Panc1 (cell line): ENCODE measurements around the gene GLS. TPM values are rescaled to one million over a fixed set of nuclear protein-coding genes. Genes with fewer than 3 reads are reported as not detected.

ENCODE experiments used
- ATAC-seq: fragments of 200-7000 bp; cut with Tn5 transposase; 2 replicates; pipeline ENCODE4 v1.9.1; 2020; ENCODE audit warnings: mild to moderate bottlenecking, moderate library complexity
- BruUV-seq: library from RNA; stranded (reverse); fragments of 400-500 nt; replicated peaks from 2 replicates; lab custom pipeline; 2021; lab: Mats Ljungman, UMichigan
- CTCF ChIA-PET: fragments of 300-600 bp; sonication (Branson Sonifier 250); formaldehyde crosslinking; loops from one replicate; lab custom pipeline; 2022; ENCODE audit warnings: antibody characterized with exemption; lab: Charles Lee
- POLR2A ChIA-PET: fragments of 300-600 bp; sonication (Branson Sonifier 250); formaldehyde crosslinking; loops from one replicate; lab custom pipeline; 2022; ENCODE audit warnings: antibody characterized with exemption; lab: Charles Lee
- DNase-seq: peaks from one replicate; pipeline ENCODE4 v3.0.0-alpha.2; 2010; ENCODE audit warnings: low read depth, low spot score
- H3K27ac ChIP-seq: 2 replicates; pipeline ENCODE4 v1.5.1; 2011; ENCODE audit warnings: mild to moderate bottlenecking, low read length, inconsistent platforms
- H3K27me3 ChIP-seq: fragments of 200-500 bp; sonication (Bioruptor generic); 2 replicates; pipeline ENCODE4 v1.6.0; 2014; ENCODE audit warnings: low read length, inconsistent platforms; ENCODE audit not compliant: control insufficient read depth, insufficient read depth
- H3K36me3 ChIP-seq: fragments of 200-500 bp; sonication (Bioruptor generic); 2 replicates; pipeline ENCODE4 v1.5.1; 2014; ENCODE audit warnings: inconsistent platforms, mild to moderate bottlenecking, low read length, moderate library complexity; ENCODE audit not compliant: control insufficient read depth, insufficient read depth
- H3K4me1 ChIP-seq: 2 replicates; pipeline ENCODE4 v1.5.1; 2011; ENCODE audit warnings: inconsistent platforms, mild to moderate bottlenecking, low read length, moderate library complexity; ENCODE audit not compliant: control insufficient read depth, insufficient read depth
- H3K4me3 ChIP-seq, 2 experiments: 2 replicates each; pipeline ENCODE4 v1.5.1; 2011 to 2012; ENCODE audit warnings: low read depth in 2 of 2, low read length in 2 of 2, mild to moderate bottlenecking in 2 of 2, inconsistent platforms in 1 of 2, moderate library complexity in 1 of 2
- H3K9me3 ChIP-seq: fragments of 200-500 bp; sonication (Bioruptor generic); 2 replicates; pipeline ENCODE4 v1.5.1; 2014; ENCODE audit warnings: low read depth, mild to moderate bottlenecking, inconsistent platforms, low read length, moderate library complexity; ENCODE audit not compliant: control insufficient read depth, insufficient read depth
- CTCF ChIP-seq: fragments of 450-650 bp; IDR thresholded peaks from 2 replicates; pipeline ENCODE4 v1.5.1; 2017; ENCODE audit warnings: mild to moderate bottlenecking
- POLR2AphosphoS5 ChIP-seq: IDR thresholded peaks from 2 replicates; pipeline ENCODE4 v1.6.1; 2012; ENCODE audit warnings: mild to moderate bottlenecking, low read depth, low read length, moderate library complexity
- REST ChIP-seq, 2 experiments: IDR thresholded peaks; 2 replicates each; pipeline ENCODE4 v1.6.1; 2011 to 2012; ENCODE audit warnings: low read depth in 2 of 2, control low read depth in 1 of 2, low read length in 1 of 2, mild to moderate bottlenecking in 1 of 2, moderate library complexity in 1 of 2; ENCODE audit not compliant: insufficient read depth in 1 of 2
- SIN3A ChIP-seq: IDR thresholded peaks from 2 replicates; pipeline ENCODE4 v1.6.1; 2012; ENCODE audit warnings: low read depth, mild to moderate bottlenecking, low read length, moderate library complexity, borderline replicate concordance; ENCODE audit not compliant: insufficient read depth
- TCF7L2 ChIP-seq: IDR thresholded peaks from 2 replicates; pipeline ENCODE4 v1.6.1; 2011; ENCODE audit warnings: mild to moderate bottlenecking, low read depth, low read length, inconsistent platforms
- in situ Hi-C: cut with HindIII; loops from 2 replicates; pipeline ENCODE4 v1.10.0; 2016; ENCODE audit warnings: low sequenced_read_pairs, low pct_unique_long_range_greater_than_20kb
- intact Hi-C: fragments of 100-400 bp; cut with micrococcal nuclease; formaldehyde crosslinking; loops from one replicate; pipeline ENCODE4 v1.10.0; 2022; ENCODE audit not compliant: unreplicated experiment
- total RNA-seq: library from RNA; stranded (reverse); gene quantifications from one replicate; pipeline ENCODE4 v1.2.1, GENCODE V29; 2021; ENCODE audit not compliant: unreplicated experiment

The GLS gene
- total RNA-seq, 1 experiment from 2014 or later = 93.9 TPM

- CTCF ChIA-PET = no interaction called here
- ATAC-seq (no peak), DNase-seq (no peak)
- intact Hi-C loops = no loop called here
- POLR2A ChIA-PET = no interaction called here
- Histone ChIP-seq H3K4me3 (no peak overlapping the region), H3K9me3 (no peaks in the 10 kb centered on the region), H3K27me3 (no peaks in the 10 kb centered on the region), H3K36me3 (peaks cover 2% of the 10 kb centered on the region; the same call in 1 of the 2 replicates), H3K27ac (no peak overlapping the region), H3K4me1 (no peaks in the 10 kb centered on the region)
- in situ Hi-C loops = no loop called here
- BruUV-seq = no TSS peak
- TF ChIP-seq POLR2AphosphoS5 = no peak
- no peak for TF ChIP-seq SIN3A
- TF ChIP-seq TCF7L2 = no peak
- TF ChIP-seq REST (IDR thresholded peaks at IDR 0.05; ENCODE audit: insufficient read depth in 1 of 2, low read depth in 2 of 2, low read length in 1 of 2) = no peak
- no peak for TF ChIP-seq CTCF
Measured at GRCh38 chr2:190938771-190939335, 58.2 kb downstream of the GLS start.

GRCh38 chr2:190940454-190940853 lies 59.8 kb downstream of the GLS start:
- Histone ChIP-seq H3K4me3 (no peak overlapping the region), H3K9me3 (no peaks in the 10 kb centered on the region), H3K27me3 (no peaks in the 10 kb centered on the region), H3K36me3 (0 out of 2 replicates have a peak, but pooled peaks cover 2% of the 10 kb centered on the region), H3K4me1 (no peaks in the 10 kb centered on the region), H3K27ac (no peak overlapping the region)
- ChIA-PET POLR2A (no interaction called here), CTCF (interaction anchor here (1.1 kb wide), 1 partner anchor 48 kb away, joined by 3 read pairs; no protein-coding TSS in a partner anchor)
- intact Hi-C loops (no loop called here), in situ Hi-C loops (no loop called here)
- ATAC-seq (no peak), DNase-seq (no peak)
- TF ChIP-seq TCF7L2 = no peak
- no peak for TF ChIP-seq SIN3A
- no peak for TF ChIP-seq REST (IDR thresholded peaks at IDR 0.05; ENCODE audit: insufficient read depth in 1 of 2, low read depth in 2 of 2, low read length in 1 of 2)
- no peak for TF ChIP-seq POLR2AphosphoS5
- no peak for TF ChIP-seq CTCF
- no TSS peak for BruUV-seq
